Activated CD4-positive, alpha-beta T cell treated with anti-CD3 and anti-CD28 coated beads for 48 hours (primary cell): Measurements from ENCODE around the gene CBLN3.
A peak's percentile ranks its signal among the peaks of the same experiment; 100 is the strongest.
"Not testable (repeated sequence)": the region's sequence is repeated elsewhere in the genome, so short reads cannot be mapped to it uniquely, and the experiment has no call there.

ENCODE experiments used
- DNase-seq: peaks from one replicate; pipeline ENCODE4 v3.0.0-alpha.2; 2020

Gene CBLN3

GRCh38 chr14:24429395-24430142 is at the start of gene CBLN3, which contains the start of gene KHNYN:
TSS of gene CBLN3 (minus strand) at chr14:24429668. CDS start at chr14:24429054, 614 bp downstream.
TSS of gene KHNYN (plus strand) at chr14:24429954. CDS start at chr14:24430731, 777 bp downstream.
- peak; percentile 91 for DNase-seq

GRCh38 chr14:24475261-24475660 is 45.8 kb upstream of the CBLN3 start:
- no peak for DNase-seq

GRCh38 chr14:24473211-24473610 is 43.7 kb upstream of the CBLN3 start:
- no peak for DNase-seq

GRCh38 chr14:24470450-24470849 is 41.0 kb upstream of the CBLN3 start:
- not testable (repeated sequence) for DNase-seq

GRCh38 chr14:24465805-24466204 is 36.3 kb upstream of the CBLN3 start:
- no peak for DNase-seq

- DNase-seq = no peak
Measured at GRCh38 chr14:24465368-24465767, 35.9 kb upstream of the CBLN3 start.

- DNase-seq = no peak
Measured at GRCh38 chr14:24463884-24464785, 34.7 kb upstream of the CBLN3 start.

- no peak for DNase-seq
Measured at GRCh38 chr14:24463017-24463883, 33.8 kb upstream of the CBLN3 start.

GRCh38 chr14:24461336-24461735 is 31.9 kb upstream of the CBLN3 start:
- DNase-seq = no peak

- DNase-seq = no peak
Measured at GRCh38 chr14:24459331-24459730, 29.9 kb upstream of the CBLN3 start.

GRCh38 chr14:24458736-24459135 is 29.3 kb upstream of the CBLN3 start:
- no peak for DNase-seq

- peak; percentile 32 for DNase-seq
Measured at GRCh38 chr14:24456980-24457379, 27.5 kb upstream of the CBLN3 start.

GRCh38 chr14:24450828-24451227 is 21.4 kb upstream of the CBLN3 start:
- not testable (repeated sequence) for DNase-seq

GRCh38 chr14:24443053-24443665 is 13.7 kb upstream of the CBLN3 start:
- DNase-seq = no peak

GRCh38 chr14:24442240-24443052 is 13.0 kb upstream of the CBLN3 start, which contains the start of gene SDR39U1:
TSS of gene SDR39U1 (minus strand) at chr14:24442776. CDS start at chr14:24442769, 7 bp downstream.
- DNase-seq = peak; percentile 97

- no peak for DNase-seq
Measured at GRCh38 chr14:24441904-24442239, 12.4 kb upstream of the CBLN3 start.

- no peak for DNase-seq
Measured at GRCh38 chr14:24441485-24441884, 12.0 kb upstream of the CBLN3 start.

- DNase-seq = no peak
Measured at GRCh38 chr14:24440606-24441399, 11.3 kb upstream of the CBLN3 start.

- no peak for DNase-seq
Measured at GRCh38 chr14:24439830-24440605, 10.6 kb upstream of the CBLN3 start.

- no peak for DNase-seq
Measured at GRCh38 chr14:24439257-24439656, 9.8 kb upstream of the CBLN3 start.
